Kidney tubule cell (primary cell): ENCODE measurements around the gene CD320.
"Not testable (repeated sequence)": the region's sequence is repeated elsewhere in the genome, so short reads cannot be mapped to it uniquely, and the experiment has no call there.

Experiments
- DNase-seq: peaks from one replicate; pipeline ENCODE4 v3.0.0-alpha.2; 2018; ENCODE audit warnings: low spot score

CD320 gene

DNA sequence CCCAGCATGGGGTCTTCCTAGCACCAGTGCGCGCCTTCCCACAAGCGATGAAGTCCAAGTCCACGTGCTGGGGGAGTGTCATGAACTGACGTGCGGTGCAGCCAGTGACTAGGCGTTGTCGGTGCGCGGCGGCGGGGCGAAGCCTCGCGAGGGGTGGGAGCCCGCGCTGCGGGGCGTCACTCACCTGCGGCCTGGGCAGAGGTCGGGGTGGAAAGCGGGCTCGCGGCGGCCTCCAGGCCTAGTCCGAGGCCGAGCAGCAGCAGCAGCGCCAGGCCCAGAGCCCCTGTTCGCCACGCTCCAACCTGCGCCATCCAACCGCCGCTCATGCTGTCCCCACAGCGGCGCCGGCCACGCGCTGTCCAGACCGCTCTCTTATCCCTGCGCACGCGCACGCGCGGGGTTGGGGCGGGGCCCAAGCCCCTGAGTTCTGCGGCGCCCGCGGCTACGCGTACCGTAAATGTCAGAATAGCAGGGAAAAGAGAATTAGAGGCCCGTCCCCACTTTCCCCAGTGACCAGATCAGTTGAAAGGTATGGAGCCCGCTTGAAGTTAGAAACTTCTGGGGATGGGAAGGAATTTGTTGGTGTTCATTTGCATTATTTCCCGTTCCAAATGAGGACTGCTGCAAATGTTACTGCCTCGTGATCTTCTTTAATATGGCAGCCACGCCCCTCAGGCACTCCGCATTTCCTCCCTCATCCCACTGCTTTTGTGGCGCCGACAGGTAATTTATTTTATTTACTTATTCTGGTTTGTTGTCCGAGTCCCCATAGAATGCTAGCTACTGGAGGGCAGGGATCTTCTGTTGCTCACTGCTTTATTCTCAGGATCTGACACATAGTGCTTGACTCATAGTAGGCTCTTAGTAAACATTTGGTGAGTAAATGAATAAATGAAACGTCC, at the start of gene CD320:
Gene CD320 (minus strand): TSS at position 394 of the 902 bp plus-strand sequence. CDS start 68 bp downstream, at position 326.
- DNase-seq = peak; percentile 87

DNA sequence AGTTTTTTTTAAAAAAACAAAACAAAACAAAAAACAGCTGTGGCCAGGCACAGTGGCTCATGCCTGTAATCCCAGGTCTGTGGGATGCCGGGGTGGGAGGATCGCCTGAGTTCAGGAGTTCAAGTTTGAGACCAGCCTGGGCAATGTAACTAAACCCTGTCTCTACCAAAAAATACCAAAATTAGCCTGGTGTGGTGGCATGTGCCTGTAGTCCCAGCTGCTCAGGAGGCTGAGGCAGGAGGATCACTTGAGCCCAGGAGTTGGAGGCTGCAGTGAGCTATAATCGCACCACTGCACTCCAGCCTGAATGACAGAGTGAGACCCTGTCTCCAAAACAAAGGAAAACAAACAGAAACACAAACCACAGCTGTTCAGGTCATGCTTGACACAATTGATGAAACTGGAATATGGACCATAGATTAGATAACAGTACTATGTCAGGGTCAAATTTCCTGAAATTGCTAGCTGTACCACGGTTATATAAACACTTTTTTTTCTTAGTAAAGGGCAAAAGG, 48.9 kb upstream of the CD320 start:
- no peak for DNase-seq

DNA sequence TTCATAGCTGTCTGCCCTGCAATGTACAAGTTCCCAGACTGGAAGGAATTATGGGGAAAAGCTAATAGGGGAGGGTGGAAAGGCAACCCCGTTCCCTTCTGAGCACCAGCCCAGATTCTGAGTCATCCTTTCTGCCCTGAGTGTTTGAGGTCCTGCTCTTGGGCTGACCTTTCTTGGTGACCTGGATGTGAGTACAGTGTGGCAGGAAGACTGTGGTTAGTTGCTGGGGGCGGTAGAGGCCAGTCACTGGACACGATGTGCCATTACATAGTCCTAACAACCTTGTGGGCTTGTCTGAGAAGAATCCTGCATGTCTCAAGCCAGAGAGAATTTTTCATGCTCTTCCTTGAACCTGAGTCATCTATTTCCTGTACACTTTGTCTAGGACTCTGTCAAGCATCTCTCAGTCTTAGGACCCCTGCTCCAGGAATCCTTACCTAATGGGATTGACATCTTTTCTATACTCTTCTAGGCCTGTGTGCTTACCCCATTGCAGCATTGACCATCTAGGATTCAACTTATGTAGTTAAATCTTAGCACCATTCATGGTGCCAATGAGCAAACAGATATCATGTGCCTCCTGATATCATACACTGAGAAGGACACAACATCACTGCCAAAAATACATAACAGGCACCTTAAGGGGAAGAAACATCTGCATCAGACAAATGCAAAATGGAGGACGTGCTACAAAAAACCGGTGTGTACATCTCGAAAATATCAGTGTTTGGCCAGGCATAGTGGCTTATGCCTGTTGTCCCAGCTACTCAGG, 47.7 kb upstream of the CD320 start:
- peak; percentile 99 for DNase-seq

DNA sequence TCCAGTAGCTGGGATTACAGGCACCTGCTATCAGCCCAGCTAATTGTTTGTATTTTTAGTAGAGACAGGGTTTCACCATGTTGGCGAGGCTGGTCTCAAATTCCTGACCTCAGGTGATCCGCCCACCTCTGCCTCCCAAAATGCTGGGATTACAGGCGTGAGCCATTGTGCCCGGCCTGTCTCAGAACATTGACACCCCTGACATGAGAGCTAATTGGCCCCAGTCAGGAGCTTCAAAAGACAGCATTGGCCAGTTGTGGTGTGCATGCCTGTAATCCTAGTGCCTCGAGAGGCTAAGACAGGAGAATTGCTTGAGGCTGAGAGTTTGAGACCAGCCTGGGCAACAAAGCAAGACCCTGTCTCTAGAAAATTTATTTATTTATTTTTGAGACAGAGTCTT, 44.7 kb upstream of the CD320 start:
- not testable (repeated sequence) for DNase-seq

GRCh38 chr19:8352134-8352827, 44.1 kb upstream of the CD320 start:
- DNase-seq = no peak

DNA sequence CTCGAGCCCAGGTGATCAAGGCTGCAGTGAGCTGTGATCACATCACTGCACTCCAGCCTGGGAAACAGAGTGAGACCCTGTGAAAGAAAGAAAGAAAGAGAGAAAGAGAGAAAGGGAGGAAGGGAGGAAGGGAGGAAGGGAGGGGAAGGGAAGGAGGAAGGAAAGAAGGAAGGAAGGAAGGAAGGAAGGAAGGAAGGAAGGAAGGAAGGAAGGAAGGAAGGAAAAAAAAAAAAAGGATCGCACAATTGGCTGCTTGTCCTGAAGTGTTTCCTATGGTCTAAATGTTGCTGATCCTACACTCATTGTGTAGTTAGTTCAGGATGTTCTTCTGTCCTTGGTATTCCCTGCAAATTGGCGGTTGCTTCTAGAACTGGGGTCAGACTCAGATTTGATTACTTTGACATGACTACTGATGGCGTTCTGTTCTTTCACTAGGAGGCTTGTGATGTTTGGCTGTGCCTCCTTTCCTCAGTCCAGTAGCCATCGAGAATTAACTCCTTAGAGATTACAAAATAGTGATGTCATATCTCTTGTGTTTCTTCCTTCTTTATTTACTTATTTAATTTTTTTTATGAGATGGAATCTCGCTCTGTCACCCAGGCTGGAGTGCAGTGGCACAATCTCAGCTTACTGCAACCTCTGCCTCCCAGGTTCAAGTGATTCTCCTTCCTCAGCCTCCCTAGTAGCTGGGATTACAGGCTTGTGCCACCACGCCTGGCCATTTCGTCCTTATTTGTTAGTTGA, 41.6 kb upstream of the CD320 start:
- not testable (repeated sequence) for DNase-seq

- no peak for DNase-seq
Observed at GRCh38 chr19:8343483-8343844, 35.3 kb upstream of the CD320 start.

- peak; percentile 91 for DNase-seq
Observed at GRCh38 chr19:8342684-8343482, 34.7 kb upstream of the CD320 start, which contains the start of gene KANK3. Gene KANK3, minus strand, starts transcription at chr19:8343262. Its CDS starts 5,434 bp downstream, at chr19:8337828.

DNA sequence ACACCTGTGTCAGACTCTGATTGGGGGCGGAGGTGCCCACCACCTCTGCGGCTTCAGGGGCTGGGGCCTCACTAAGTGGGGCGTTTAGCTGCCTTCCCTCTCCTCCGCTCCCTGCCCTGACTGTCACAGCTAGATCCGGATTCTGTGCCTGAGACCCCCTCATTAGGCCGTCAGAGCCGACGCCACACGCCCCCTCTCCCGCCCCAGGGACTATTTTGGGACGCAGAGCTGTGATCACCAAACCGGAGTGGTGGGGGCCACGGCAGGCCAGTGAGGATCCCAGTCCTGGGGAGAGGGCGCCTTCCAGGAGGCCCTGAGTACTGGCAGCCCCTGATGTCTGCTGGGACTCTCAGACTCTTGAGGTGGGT, 34.1 kb upstream of the CD320 start:
- DNase-seq = no peak

DNA sequence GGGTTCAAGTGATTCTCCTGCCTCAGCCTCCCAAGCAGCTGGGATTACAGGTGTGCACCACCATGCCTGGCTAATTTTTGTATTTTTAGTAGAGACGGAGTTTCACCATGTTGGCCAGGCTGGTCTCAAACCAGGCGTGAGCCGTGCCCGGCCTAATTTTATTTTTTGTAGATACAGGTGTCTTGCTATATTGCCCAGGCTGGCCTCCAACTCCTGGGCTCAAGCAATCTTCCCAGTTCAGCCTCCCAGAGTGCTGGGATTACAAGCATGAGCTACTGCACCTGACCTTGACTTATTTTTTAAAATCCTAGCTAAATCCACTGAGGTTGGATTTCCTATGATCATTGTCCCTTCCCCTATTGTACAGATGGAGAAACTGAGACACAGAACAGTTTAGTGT, 33.3 kb upstream of the CD320 start:
- DNase-seq = not testable (repeated sequence)

DNA sequence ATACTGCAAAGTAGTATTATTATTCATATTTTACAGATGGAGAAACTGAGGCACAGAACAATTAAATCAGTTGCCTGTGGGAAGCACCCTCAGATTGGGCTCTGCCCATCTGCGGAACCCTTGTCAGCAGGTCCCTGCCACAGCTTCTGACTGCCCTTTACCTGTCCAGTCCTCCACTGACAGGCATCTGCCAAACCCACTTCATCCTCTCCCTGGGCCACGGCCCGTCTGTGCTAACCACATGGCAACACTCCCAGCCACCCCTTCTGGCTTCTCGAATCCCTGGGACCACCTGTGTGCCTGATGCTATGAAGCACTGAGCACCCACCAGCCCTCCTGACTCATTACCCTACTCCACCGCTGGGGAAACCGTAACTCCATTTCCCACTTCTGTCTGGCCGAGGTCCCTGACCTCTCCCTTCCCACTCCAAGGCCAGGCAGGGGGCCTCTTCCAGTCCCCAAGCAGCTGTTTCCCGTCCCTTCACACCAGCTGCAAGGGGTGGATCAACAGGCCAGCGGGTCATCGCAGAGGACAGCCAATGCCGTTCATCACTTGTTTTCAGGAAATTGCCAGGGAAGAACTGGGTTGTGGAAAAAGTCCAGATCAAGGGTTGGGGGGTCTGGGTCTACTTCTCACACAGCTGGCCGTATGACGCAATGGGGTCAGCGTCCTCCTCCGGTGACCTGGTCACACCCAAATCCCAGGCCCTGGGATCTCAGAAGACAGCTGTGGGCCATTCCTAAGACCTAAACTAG, 32.4 kb upstream of the CD320 start:
- DNase-seq = no peak

- DNase-seq = no peak
Observed at GRCh38 chr19:8338835-8339234, 30.7 kb upstream of the CD320 start.

GRCh38 chr19:8337728-8338127, 29.6 kb upstream of the CD320 start:
- DNase-seq = no peak

DNA sequence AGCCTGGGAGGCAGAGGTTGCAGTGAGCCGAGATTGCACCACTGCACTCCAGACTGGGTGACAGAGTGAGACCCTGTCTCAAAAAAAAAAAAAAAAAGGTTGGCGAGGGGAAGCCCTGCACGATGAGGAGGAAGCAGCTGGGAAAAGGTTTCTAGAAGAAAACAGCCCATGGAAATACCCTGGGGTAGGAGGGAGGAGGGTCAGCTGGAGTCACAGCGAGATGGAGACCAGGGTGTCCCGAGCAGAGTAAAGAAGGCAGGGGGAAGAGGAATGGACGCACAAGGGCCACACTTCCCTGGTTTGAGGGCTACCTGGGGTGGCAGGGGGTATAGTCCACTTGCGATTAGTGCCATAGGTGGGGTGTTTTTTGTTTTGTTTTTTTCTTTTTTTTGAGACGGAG, 28.5 kb upstream of the CD320 start:
- DNase-seq = no peak

- DNase-seq = no peak
Observed at GRCh38 chr19:8336072-8336569, 28.0 kb upstream of the CD320 start.

- no peak for DNase-seq
Observed at GRCh38 chr19:8335343-8336071, 27.3 kb upstream of the CD320 start.

DNA sequence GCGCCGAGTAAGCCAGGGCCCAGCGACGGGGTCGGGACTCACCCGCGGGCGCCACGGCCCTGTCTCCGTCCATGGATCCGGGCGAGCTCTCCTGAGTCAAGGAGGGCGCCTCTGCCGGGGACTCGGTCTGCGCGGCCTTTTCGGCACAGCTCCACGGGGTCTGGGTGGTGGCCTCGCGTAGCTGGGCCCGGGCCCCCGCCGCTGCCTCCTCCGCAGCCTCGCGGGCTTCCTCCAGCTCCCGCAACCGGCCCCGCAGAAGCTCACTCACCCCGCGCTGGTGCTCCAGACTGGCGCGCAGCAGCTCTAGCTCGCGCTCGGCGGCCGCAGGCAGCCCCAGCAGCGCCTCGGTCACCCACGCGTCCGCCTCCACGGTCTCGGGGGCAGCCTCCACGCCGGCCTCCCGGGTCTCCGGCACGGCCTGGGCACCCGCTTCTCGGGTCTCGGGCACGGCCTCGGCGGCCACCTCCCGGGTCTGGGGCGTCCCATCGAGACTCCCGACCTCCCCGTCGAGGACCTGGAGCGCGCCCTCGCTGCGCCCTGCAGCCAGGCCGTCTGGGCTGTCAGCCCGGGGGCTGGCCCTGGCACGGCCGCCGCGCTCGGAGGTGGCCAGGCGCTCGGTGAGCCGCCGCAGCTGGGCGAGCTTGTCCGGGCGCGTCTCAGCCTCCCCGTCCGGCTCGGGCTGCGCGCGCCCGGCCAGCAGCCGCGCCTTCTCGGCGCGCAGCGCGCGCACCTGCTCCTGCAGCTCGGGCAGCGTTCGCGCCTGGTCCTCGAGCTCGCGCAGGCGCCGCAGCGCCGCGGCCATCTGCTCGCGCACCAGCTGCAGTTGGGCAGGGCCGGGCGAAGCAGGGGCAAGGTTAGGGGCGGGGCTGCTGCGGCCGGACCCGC, 26.5 kb upstream of the CD320 start:
- DNase-seq = peak; percentile 70
